Thoracic aorta (tissue), 2 donors: ENCODE results near the gene ZNF681. TPM values are rescaled to one million over a fixed set of nuclear protein-coding genes. Genes with fewer than 3 reads are reported as not detected.

Experiments
- ATAC-seq: fragments of 150-250 bp; one replicate; pipeline ENCODE4 v1.8.0; 2017; ENCODE audit warnings: low read depth; ENCODE audit not compliant: insufficient number of reproducible peaks, low FRiP score
- DNase-seq: peaks from one replicate; pipeline ENCODE4 v3.0.0-alpha.2; 2020; ENCODE audit warnings: low spot score
- H3K27ac ChIP-seq, 2 donors: fragments of 200-600 bp; sonication (generic); 1 replicate in 1 of 2; 2 replicates in 1 of 2; pipeline ENCODE4 v1.5.1; 2016; ENCODE audit warnings: mild to moderate bottlenecking in 2 of 2, moderate library complexity in 2 of 2
- H3K27me3 ChIP-seq: fragments of 200-600 bp; sonication (generic); replicated peaks from 2 replicates; pipeline ENCODE4 v1.6.0; 2016; ENCODE audit warnings: mild to moderate bottlenecking; ENCODE audit not compliant: insufficient read depth
- H3K36me3 ChIP-seq: fragments of 200-600 bp; sonication (generic); one replicate; pipeline ENCODE4 v1.5.1; 2016
- H3K4me1 ChIP-seq, 2 donors: fragments of 200-600 bp; sonication (generic); 1 replicate in 1 of 2; 2 replicates in 1 of 2; pipeline versions ENCODE4 v1.5.1 to v1.6.0; 2016; ENCODE audit warnings: low read depth in 2 of 2, mild to moderate bottlenecking in 1 of 2; ENCODE audit not compliant: control insufficient read depth in 1 of 2
- H3K4me3 ChIP-seq: fragments of 200-600 bp; sonication (generic); 2 replicates; pipeline ENCODE4 v1.5.1; 2016; ENCODE audit warnings: mild to moderate bottlenecking
- H3K9me3 ChIP-seq: fragments of 200-600 bp; sonication (generic); 2 replicates; pipeline ENCODE4 v1.5.1; 2016
- total RNA-seq, 2 donors: library from RNA; depleted of rRNA; stranded (reverse); fragments of >200 nt; gene quantifications; one replicate each; pipeline versions ENCODE4 v1.1.0 to v1.2.3, GENCODE V29; 2016
- TF ChIP-seq, protein P1 (sequence below): fragments of 200-600 bp; sonication (generic); IDR thresholded peaks from one replicate; pipeline ENCODE4 v1.5.1; 2019; ENCODE audit warnings: antibody characterized with exemption

Gene ZNF681
- total RNA-seq, 2 donors from 2014 or later, result 0.56 to 2.2 TPM

DNA sequence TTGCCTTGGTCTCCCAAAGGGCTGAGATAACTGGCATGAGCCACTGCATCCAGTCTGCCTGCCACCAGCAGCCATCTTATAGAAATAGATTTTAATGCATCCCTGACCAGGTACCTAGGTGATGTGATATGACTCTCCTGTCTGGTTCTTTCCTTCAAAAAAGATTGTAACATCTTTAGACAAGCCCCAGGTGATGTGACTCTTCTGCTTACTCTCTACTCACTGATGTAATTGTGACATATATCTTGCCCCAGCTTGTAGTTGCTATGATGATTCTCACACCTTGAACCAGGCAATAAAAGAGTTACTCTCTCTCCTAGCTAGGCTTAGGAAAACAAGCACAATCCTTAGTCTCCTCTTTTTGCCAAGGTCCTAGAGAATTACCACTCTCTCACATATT is 30.6 kb upstream of the ZNF681 start:
- H3K4me1 ChIP-seq, result no peaks in the 10 kb centered on the region
- ATAC-seq (no peak), DNase-seq (no peak)
- TF ChIP-seq, protein P1, sequence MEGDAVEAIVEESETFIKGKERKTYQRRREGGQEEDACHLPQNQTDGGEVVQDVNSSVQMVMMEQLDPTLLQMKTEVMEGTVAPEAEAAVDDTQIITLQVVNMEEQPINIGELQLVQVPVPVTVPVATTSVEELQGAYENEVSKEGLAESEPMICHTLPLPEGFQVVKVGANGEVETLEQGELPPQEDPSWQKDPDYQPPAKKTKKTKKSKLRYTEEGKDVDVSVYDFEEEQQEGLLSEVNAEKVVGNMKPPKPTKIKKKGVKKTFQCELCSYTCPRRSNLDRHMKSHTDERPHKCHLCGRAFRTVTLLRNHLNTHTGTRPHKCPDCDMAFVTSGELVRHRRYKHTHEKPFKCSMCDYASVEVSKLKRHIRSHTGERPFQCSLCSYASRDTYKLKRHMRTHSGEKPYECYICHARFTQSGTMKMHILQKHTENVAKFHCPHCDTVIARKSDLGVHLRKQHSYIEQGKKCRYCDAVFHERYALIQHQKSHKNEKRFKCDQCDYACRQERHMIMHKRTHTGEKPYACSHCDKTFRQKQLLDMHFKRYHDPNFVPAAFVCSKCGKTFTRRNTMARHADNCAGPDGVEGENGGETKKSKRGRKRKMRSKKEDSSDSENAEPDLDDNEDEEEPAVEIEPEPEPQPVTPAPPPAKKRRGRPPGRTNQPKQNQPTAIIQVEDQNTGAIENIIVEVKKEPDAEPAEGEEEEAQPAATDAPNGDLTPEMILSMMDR, result no peak
- no peak overlapping the region for H3K4me3 ChIP-seq
- no peaks in the 10 kb centered on the region for H3K9me3 ChIP-seq
- H3K36me3 ChIP-seq, result no peaks in the 10 kb centered on the region
- no peaks in the 10 kb centered on the region for H3K27me3 ChIP-seq
- H3K27ac ChIP-seq, result no peak overlapping the region

DNA sequence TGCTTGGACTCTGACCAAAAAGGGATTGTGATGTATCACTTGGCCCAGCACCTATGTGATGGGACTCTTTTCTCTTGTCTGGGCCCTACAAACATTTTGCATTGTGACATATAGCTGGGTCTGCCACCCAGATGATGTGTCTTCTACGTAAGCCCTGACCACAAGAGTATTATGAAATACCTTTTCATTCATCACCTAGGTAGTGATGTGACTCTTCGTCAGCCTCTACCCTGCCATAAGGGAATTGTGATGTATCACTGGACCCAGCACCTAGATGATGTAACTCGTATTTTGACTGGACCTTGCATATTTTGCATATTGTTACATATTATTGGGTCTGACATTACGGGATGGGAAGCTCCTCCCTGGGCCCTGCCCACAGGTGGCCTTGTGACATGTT is 29.7 kb upstream of the ZNF681 start:
- no peak for DNase-seq
- Histone ChIP-seq H3K4me1 (no peaks in the 10 kb centered on the region), H3K27ac (no peak overlapping the region), H3K27me3 (no peaks in the 10 kb centered on the region), H3K36me3 (no peaks in the 10 kb centered on the region), H3K4me3 (no peak overlapping the region), H3K9me3 (no peaks in the 10 kb centered on the region)
- no peak for ATAC-seq
- TF ChIP-seq, protein P1, result no peak

DNA sequence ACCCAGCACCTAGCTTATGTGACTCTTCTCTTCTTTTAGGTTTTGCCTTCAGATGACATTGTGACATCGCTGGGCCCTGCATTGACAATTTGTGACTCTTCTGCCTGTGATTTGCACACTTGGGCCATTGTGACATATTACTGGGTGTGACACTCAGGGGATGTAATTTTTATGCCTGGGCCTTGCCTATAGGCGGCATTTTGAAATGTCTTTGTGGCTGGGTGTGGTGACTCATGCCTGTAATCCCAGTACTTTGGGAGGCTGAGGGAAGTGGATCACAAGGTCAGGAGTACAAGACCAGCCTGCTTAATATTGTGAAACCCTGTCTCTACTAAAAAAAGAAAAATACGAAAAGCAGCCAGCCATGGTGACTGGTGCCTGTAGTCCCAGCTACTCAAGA is 28.4 kb upstream of the ZNF681 start:
- Histone ChIP-seq H3K27ac (no peak overlapping the region), H3K4me1 (no peaks in the 10 kb centered on the region), H3K4me3 (no peak overlapping the region), H3K36me3 (no peaks in the 10 kb centered on the region), H3K27me3 (no peaks in the 10 kb centered on the region), H3K9me3 (no peaks in the 10 kb centered on the region)
- TF ChIP-seq, protein P1, result no peak
- no peak for DNase-seq
- no peak for ATAC-seq

DNA sequence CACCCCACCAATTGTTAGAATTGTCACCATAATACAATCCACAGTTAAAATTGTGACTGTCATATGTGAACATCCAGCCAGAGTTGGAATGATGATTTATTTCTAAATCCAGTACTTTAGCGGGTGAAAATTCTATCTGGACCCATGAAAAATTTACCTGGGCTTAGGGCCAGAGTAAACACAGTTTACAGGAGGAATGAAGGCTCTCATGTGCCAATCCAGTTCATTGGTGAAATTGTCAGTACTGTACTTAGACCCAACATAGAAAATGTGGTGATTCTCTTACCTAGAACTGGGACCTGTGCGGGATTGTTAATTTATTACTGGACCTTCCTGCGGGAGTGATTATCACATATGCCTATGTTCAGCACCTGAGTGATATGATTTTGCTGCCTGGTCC is 27.3 kb upstream of the ZNF681 start:
- Histone ChIP-seq H3K36me3 (no peaks in the 10 kb centered on the region), H3K27me3 (no peaks in the 10 kb centered on the region), H3K4me1 (no peaks in the 10 kb centered on the region), H3K9me3 (no peaks in the 10 kb centered on the region), H3K4me3 (no peak overlapping the region), H3K27ac (no peak overlapping the region)
- DNase-seq (no peak), ATAC-seq (no peak)
- TF ChIP-seq, protein P1, result no peak

DNA sequence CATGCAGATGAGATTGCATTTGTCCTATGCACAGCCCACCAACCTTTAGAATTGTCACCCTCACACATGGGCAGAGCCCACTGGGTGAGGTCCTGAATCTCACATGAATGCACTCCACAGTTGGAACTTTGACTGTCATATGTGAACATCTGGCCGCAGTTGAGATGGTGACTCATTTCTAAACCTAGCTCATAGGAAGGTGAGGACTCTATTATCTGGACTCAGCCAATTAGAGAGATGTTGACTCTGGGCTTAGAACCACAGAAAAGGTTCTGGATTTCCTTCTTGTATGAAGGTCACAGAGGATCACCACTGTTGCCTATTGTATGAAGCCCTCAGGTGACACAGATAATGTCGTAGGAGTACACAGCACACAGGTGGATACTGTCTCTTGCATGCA is 25.6 kb upstream of the ZNF681 start:
- H3K9me3 ChIP-seq, result no peaks in the 10 kb centered on the region
- no peak for DNase-seq
- no peak overlapping the region for H3K27ac ChIP-seq
- TF ChIP-seq, protein P1, result no peak
- no peaks in the 10 kb centered on the region for H3K4me1 ChIP-seq
- ATAC-seq, result no peak
- no peaks in the 10 kb centered on the region for H3K27me3 ChIP-seq
- H3K4me3 ChIP-seq, result no peak overlapping the region
- H3K36me3 ChIP-seq, result no peaks in the 10 kb centered on the region
